Adrenal gland (tissue), 12 donors: ENCODE results near the gene HBG2. TPM values are rescaled to one million over a fixed set of nuclear protein-coding genes. Genes with fewer than 3 reads are reported as not detected.
"Not testable (repeated sequence)": the region's sequence is repeated elsewhere in the genome, so short reads cannot be mapped to it uniquely, and the experiment has no call there.

Experiments used
- DNase-seq, 7 donors: peaks; one replicate each; pipeline ENCODE4 v3.0.0-alpha.2; 2019 to 2020
- H3K27ac ChIP-seq, 5 donors: fragments of 200-600 bp; sonication (generic) in 4 of 5; 1 replicate in 3 of 5; 2 replicates in 2 of 5; pipeline versions ENCODE4 v1.5.1 to v1.8.0; 2016 to 2020; ENCODE audit warnings: mild to moderate bottlenecking in 1 of 5
- H3K27me3 ChIP-seq: fragments of 200-600 bp; 2 replicates; pipeline ENCODE4 v1.8.0; 2021
- H3K36me3 ChIP-seq, 2 donors: fragments of 200-600 bp; replicated peaks in 1 of 2; 1 replicate in 1 of 2; 2 replicates in 1 of 2; pipeline versions ENCODE4 v1.5.1 to v1.8.0; 2018 to 2022
- H3K4me1 ChIP-seq, 2 donors: fragments of 200-600 bp; replicated peaks in 1 of 2; 1 replicate in 1 of 2; 2 replicates in 1 of 2; pipeline versions ENCODE4 v1.5.1 to v1.8.0; 2018 to 2021
- H3K4me3 ChIP-seq, 4 donors: fragments of 200-600 bp; sonication (generic) in 3 of 4; one replicate each; pipeline ENCODE4 v1.5.1; 2016 to 2018
- H3K9me3 ChIP-seq, 3 donors: fragments of 200-600 bp; sonication (generic) in 1 of 3; replicated peaks in 1 of 3; 1 replicate in 2 of 3; 2 replicates in 1 of 3; pipeline versions ENCODE4 v1.5.1 to v1.8.0; 2016 to 2021
- POLR2A ChIP-seq, 2 donors: fragments of 450-650 bp; IDR thresholded peaks; one replicate each; pipeline ENCODE4 v1.6.1; 2017; ENCODE audit warnings: antibody characterized with exemption in 2 of 2, mild to moderate bottlenecking in 2 of 2, moderate library complexity in 1 of 2
- WGBS, 4 donors: extraction: QIAGEN DNeasy Blood & Tissue Kit in 2 of 4; methylation state at CpG; one replicate each; pipeline versions ENCODE4 v1.1.5 to v1.1.7; 2013 to 2017; 5-methylcytosine and 5-hydroxymethylcytosine counted together
- intact Hi-C, 2 donors: fragments of 100-400 bp; cut with DNase I; formaldehyde crosslinking; loops; one replicate each; pipeline versions ENCODE4 v1.14.1 to v1.15.0; 2022 to 2023
- polyA plus RNA-seq, 3 donors: library from polyadenylated mRNA; stranded (reverse); fragments of 200-250 nt in 2 of 3; fragments of 350-450 nt in 1 of 3; fragmentation: Illumina TruSeq in 1 of 3; extraction: RNeasy Lipid Tissue Mini Kit (QIAGEN cat#74804) in 1 of 3; gene quantifications; one replicate each; pipeline ENCODE4 v1.2.3, GENCODE V29; 2013 to 2014
- total RNA-seq, 9 donors: library from RNA; depleted of rRNA in 4 of 9; stranded (reverse); fragments of >200 nt in 4 of 9; fragments of 120-200 nt in 1 of 9; fragmentation: NEBNext Ultra II Directional in 1 of 9; extraction: Animal tissue kit (Norgen Biotek cat#: 25700) in 1 of 9; gene quantifications; one replicate each; pipeline versions ENCODE4 v1.1.0 to v1.2.4, GENCODE V29; 2013 to 2023
- TF ChIP-seq, protein P1 (sequence below), 6 experiments: fragments of 450-650 bp in 4 of 6; fragments of 200-600 bp in 2 of 6; sonication (generic) in 1 of 6; IDR thresholded peaks; 1 replicate in 5 of 6; 2 replicates in 1 of 6; pipeline versions ENCODE4 v1.5.1 to v1.8.0; 2016 to 2021; ENCODE audit warnings: antibody characterized with exemption in 6 of 6, mild to moderate bottlenecking in 2 of 6, moderate library complexity in 1 of 6
- donor health status: healthy with polysubstance abuse.
- donor health status: Bipolar disorder and iron deficiency.
- donor health status: DM: yes; HTN: yes; CAD: no.
- donor health status: DM: no; HTN: no; CAD: no.
- donor health status: DM: no; HTN: no; CAD: no.
- donor health status: DM: yes; HTN: yes; CAD: no.

The HBG2 gene
- total and polyA plus RNA-seq, 12 donors: 0.51 to 9,973 (median 10.0) TPM; not detected in 7

- TF ChIP-seq, protein P1, sequence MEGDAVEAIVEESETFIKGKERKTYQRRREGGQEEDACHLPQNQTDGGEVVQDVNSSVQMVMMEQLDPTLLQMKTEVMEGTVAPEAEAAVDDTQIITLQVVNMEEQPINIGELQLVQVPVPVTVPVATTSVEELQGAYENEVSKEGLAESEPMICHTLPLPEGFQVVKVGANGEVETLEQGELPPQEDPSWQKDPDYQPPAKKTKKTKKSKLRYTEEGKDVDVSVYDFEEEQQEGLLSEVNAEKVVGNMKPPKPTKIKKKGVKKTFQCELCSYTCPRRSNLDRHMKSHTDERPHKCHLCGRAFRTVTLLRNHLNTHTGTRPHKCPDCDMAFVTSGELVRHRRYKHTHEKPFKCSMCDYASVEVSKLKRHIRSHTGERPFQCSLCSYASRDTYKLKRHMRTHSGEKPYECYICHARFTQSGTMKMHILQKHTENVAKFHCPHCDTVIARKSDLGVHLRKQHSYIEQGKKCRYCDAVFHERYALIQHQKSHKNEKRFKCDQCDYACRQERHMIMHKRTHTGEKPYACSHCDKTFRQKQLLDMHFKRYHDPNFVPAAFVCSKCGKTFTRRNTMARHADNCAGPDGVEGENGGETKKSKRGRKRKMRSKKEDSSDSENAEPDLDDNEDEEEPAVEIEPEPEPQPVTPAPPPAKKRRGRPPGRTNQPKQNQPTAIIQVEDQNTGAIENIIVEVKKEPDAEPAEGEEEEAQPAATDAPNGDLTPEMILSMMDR (IDR thresholded peaks at IDR 0.05): no peak
- TF ChIP-seq POLR2A (IDR thresholded peaks at IDR 0.05): no peak
- H3K4me3 ChIP-seq: no peak overlapping the region
- no peak for DNase-seq
- H3K4me1 ChIP-seq: no peaks in the 10 kb centered on the region
- WGBS, 4 donors: 67 to 78% (median 76%) methylated on average over 6 to 7 of the region's 7 CpGs
- H3K9me3 ChIP-seq: no peaks in the 10 kb centered on the region
- H3K36me3 ChIP-seq: no peaks in the 10 kb centered on the region
- no peaks in the 10 kb centered on the region for H3K27me3 ChIP-seq
- H3K27ac ChIP-seq: no peak overlapping the region
- intact Hi-C loops: no loop called here
Measured at GRCh38 chr11:5258543-5259262, 4.1 kb upstream of the HBG2 start.

DNA sequence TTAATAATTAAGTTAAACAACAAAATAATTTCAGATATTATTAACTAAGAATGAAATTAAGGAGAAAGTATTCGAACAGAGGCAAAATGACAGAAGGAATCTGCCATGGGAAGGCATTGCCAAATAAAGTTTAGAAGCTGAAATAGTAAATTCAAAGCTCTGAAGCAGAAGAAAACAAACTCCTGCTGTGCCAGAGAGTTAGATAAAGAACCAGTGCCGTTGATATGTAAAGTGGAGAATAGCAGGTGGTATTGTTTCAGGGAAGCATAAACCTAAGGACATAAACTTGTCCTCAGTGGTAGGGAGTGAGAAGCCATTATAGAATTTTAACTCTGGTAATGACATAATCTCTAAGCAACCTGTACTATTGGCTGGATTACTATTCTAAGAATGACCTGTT, 2.7 kb upstream of the HBG2 start:
- no peaks in the 10 kb centered on the region for H3K27me3 ChIP-seq
- no peak for DNase-seq
- H3K36me3 ChIP-seq: no peaks in the 10 kb centered on the region
- H3K4me1 ChIP-seq: no peaks in the 10 kb centered on the region
- WGBS, 4 donors: 31 to 33% (median 32%) methylated on average over 2 of the region's 2 CpGs
- intact Hi-C loops: no loop called here
- no peak overlapping the region for H3K4me3 ChIP-seq
- H3K27ac ChIP-seq: no peak overlapping the region
- TF ChIP-seq, protein P1 (IDR thresholded peaks at IDR 0.05): no peak
- no peak for TF ChIP-seq POLR2A (IDR thresholded peaks at IDR 0.05)
- H3K9me3 ChIP-seq: no peaks in the 10 kb centered on the region

DNA sequence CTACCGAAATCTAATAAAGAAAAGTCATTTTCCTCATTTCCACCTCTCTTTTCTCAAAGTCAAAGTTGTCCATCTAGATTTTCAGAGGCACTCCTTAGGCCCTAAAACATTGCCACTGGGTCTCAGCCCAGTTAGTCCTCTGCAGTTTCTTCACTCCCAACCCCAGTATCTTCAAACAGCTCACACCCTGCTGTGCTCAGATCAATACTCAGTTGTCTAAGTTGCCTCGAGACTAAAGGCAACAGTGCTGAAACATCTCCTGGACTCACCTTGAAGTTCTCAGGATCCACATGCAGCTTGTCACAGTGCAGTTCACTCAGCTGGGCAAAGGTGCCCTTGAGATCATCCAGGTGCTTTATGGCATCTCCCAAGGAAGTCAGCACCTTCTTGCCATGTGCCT, 558 bp downstream of the HBG2 start:
- H3K4me1 ChIP-seq, H3K27me3 ChIP-seq, intact Hi-C loops, H3K36me3 ChIP-seq, H3K27ac ChIP-seq, H3K4me3 ChIP-seq, DNase-seq, H3K9me3 ChIP-seq: not testable (repeated sequence)
- WGBS, 4 donors: 60 to 65% (median 65%) methylated on average over 2 of the region's 2 CpGs

DNA sequence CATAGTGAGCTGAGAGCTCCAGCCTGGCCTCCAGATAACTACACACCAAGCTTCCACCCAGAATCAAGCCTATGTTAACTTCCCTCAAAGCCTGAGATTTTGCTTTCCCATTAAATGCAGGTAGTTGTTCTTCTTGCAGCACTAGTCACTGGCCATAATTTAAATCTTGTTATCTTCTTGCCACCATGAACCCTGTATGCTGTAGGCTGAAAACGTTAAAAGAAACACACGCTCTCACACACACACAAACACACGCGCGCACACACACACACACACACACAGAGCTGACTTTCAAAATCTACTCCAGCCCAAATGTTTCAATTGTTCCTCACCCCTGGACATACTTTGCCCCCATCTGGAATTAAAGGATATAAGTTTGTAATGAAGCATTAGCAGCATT, 1.1 kb downstream of the HBG2 start:
- H3K36me3 ChIP-seq, H3K27me3 ChIP-seq, H3K4me1 ChIP-seq, H3K9me3 ChIP-seq, H3K4me3 ChIP-seq, H3K27ac ChIP-seq, DNase-seq, intact Hi-C loops: not testable (repeated sequence)
- WGBS, 4 donors: 63 to 86% (median 77%) methylated on average over 5 of the region's 5 CpGs

DNA sequence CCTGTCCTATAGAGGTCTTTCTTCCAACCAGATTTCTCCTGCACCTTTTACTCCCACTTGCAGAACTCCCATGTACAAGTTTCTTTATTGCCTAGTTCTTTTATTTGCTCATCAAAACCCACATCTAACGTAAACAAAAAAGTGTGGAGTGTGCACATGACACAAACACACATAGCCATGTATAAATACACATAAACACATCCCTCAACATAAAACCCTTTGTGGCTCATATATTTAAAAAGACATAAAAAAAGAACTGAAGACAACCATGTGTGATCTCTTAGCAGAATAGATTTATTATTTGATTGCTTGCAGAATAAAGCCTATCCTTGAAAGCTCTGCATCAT, 1.7 kb downstream of the HBG2 start:
- Histone ChIP-seq H3K27ac (no peak overlapping the region), H3K9me3 (no peaks in the 10 kb centered on the region), H3K27me3 (no peaks in the 10 kb centered on the region), H3K4me1 (no peaks in the 10 kb centered on the region), H3K36me3 (no peaks in the 10 kb centered on the region), H3K4me3 (no peak overlapping the region)
- intact Hi-C loops: no loop called here
- DNase-seq: no peak
- 55 to 62% (median 56%) methylated on average over 1 of the region's 1 CpG for WGBS, 4 donors
- no peak for TF ChIP-seq POLR2A (IDR thresholded peaks at IDR 0.05)
- TF ChIP-seq, protein P1 (IDR thresholded peaks at IDR 0.05): no peak
